ENCODE data around the gene BTK. TPM values are rescaled to one million over a fixed set of nuclear protein-coding genes. Genes with fewer than 3 reads are reported as not detected.

Gene BTK
- total RNA-seq, 2 donors from 2014 or later = 7.7 to 9.5 TPM

GRCh38 chrX:101359966-101360365 is 26.0 kb downstream of the BTK start:
- TF ChIP-seq CTCF (IDR thresholded peaks at IDR 0.05) = no peak
- no peaks in the 10 kb centered on the region for H3K4me1 ChIP-seq (ENCODE audit: control insufficient read depth in 1 of 2, low read depth in 2 of 2)

GRCh38 chrX:101357166-101357795 is 28.7 kb downstream of the BTK start:
- H3K27me3 ChIP-seq (replicated peaks; ENCODE audit: insufficient read depth) = no peaks in the 10 kb centered on the region
- H3K4me1 ChIP-seq (ENCODE audit: control insufficient read depth in 1 of 2, low read depth in 2 of 2) = no peaks in the 10 kb centered on the region
- H3K27ac ChIP-seq = no peak overlapping the region
- DNase-seq (ENCODE audit: low spot score) (no peak), ATAC-seq (ENCODE audit: insufficient number of reproducible peaks, low FRiP score, low read depth) (no peak)
- no peaks in the 10 kb centered on the region for H3K36me3 ChIP-seq
- no peak for TF ChIP-seq CTCF (IDR thresholded peaks at IDR 0.05)
- no peak overlapping the region for H3K4me3 ChIP-seq
- H3K9me3 ChIP-seq = no peaks in the 10 kb centered on the region

More at GRCh38 chrX:101359966-101360365, 26.0 kb downstream of the BTK start:
- H3K9me3 ChIP-seq = no peaks in the 10 kb centered on the region
- ATAC-seq (ENCODE audit: insufficient number of reproducible peaks, low FRiP score, low read depth) (no peak), DNase-seq (ENCODE audit: low spot score) (no peak)
- H3K27ac ChIP-seq = no peak overlapping the region
- H3K36me3 ChIP-seq = no peaks in the 10 kb centered on the region
- no peak overlapping the region for H3K4me3 ChIP-seq
- H3K27me3 ChIP-seq (replicated peaks; ENCODE audit: insufficient read depth) = no peaks in the 10 kb centered on the region

- ATAC-seq (ENCODE audit: insufficient number of reproducible peaks, low FRiP score, low read depth) (no peak), DNase-seq (ENCODE audit: low spot score) (no peak)
- Histone ChIP-seq H3K9me3 (no peaks in the 10 kb centered on the region), H3K4me3 (peak overlapping the region; percentile 87), H3K4me1 (ENCODE audit: control insufficient read depth in 1 of 2, low read depth in 2 of 2) (peaks cover 0 to 10% of the 10 kb centered on the region in 2 donors), H3K36me3 (no peaks in the 10 kb centered on the region), H3K27me3 (replicated peaks; ENCODE audit: insufficient read depth) (no peaks in the 10 kb centered on the region), H3K27ac (peak overlapping the region in 1 of 2 donors; percentile 89)
- no peak for TF ChIP-seq CTCF (IDR thresholded peaks at IDR 0.05)
Measured at GRCh38 chrX:101349193-101349562, 36.8 kb downstream of the BTK start.

GRCh38 chrX:101348452-101349192 is 37.4 kb downstream of the BTK start, which contains the start of gene TIMM8A:
Gene TIMM8A (minus strand): TSS chrX:101348742. CDS start chrX:101348664, 78 bp downstream.
- TF ChIP-seq CTCF (IDR thresholded peaks at IDR 0.05) = no peak
- peak; percentile 88 for ATAC-seq (ENCODE audit: insufficient number of reproducible peaks, low FRiP score, low read depth)
- H3K9me3 ChIP-seq = no peaks in the 10 kb centered on the region
- H3K4me3 ChIP-seq = peak within 1 kb of the TSS; percentile 87
- H3K36me3 ChIP-seq = no peaks in the 10 kb centered on the region
- no peaks in the 10 kb centered on the region for H3K27me3 ChIP-seq (replicated peaks; ENCODE audit: insufficient read depth)
- peaks cover 0 to 10% of the 10 kb centered on the region in 2 donors for H3K4me1 ChIP-seq (ENCODE audit: control insufficient read depth in 1 of 2, low read depth in 2 of 2)
- DNase-seq (ENCODE audit: low spot score) = peak; percentile 6
- H3K27ac ChIP-seq = peak within 1 kb of the TSS; percentile 78 to 89

- Histone ChIP-seq H3K36me3 (no peaks in the 10 kb centered on the region), H3K9me3 (no peaks in the 10 kb centered on the region), H3K4me3 (peak overlapping the region; percentile 87), H3K27me3 (replicated peaks; ENCODE audit: insufficient read depth) (no peaks in the 10 kb centered on the region), H3K27ac (peak overlapping the region; percentile 43 to 89), H3K4me1 (ENCODE audit: control insufficient read depth in 1 of 2, low read depth in 2 of 2) (peaks cover 0 to 10% of the 10 kb centered on the region in 2 donors)
- ATAC-seq (ENCODE audit: insufficient number of reproducible peaks, low FRiP score, low read depth) (no peak), DNase-seq (ENCODE audit: low spot score) (no peak)
- TF ChIP-seq CTCF (IDR thresholded peaks at IDR 0.05) = no peak
Measured at GRCh38 chrX:101347859-101348451, 38.0 kb downstream of the BTK start.

Data from thoracic aorta (tissue), 2 donors.